Astrocyte (in vitro differentiated cells and primary cell): Measurements from ENCODE around the gene SCAI. TPM values are rescaled to one million over a fixed set of nuclear protein-coding genes. Genes with fewer than 3 reads are reported as not detected.
A peak's percentile ranks its signal among the peaks of the same experiment; 100 is the strongest.

Experiments used
- DNase-seq: peaks from one replicate; pipeline ENCODE4 v3.0.0-alpha.2; 2010; ENCODE audit warnings: low read depth
- FAIRE-seq: peaks from 2 replicates; lab custom pipeline; 2011; peaks lifted over from hg19 to GRCh38; lab: Jason Lieb, UNC
- H2AFZ ChIP-seq: 2 replicates; pipeline ENCODE4 v1.6.0; 2012; ENCODE audit warnings: low read depth, low read length, inconsistent platforms
- H3K27ac ChIP-seq: 2 replicates; pipeline ENCODE4 v1.5.1; 2011; ENCODE audit warnings: low read depth, low read length, inconsistent platforms
- H3K27me3 ChIP-seq: 2 replicates; pipeline ENCODE4 v1.6.0; 2011; ENCODE audit warnings: low read length, inconsistent platforms; ENCODE audit not compliant: insufficient read depth
- H3K36me3 ChIP-seq: 2 replicates; pipeline ENCODE4 v1.5.1; 2011; ENCODE audit warnings: low read length, inconsistent platforms; ENCODE audit not compliant: insufficient read depth
- H3K4me1 ChIP-seq: 2 replicates; pipeline ENCODE4 v1.5.1; 2011; ENCODE audit warnings: low read length, inconsistent platforms; ENCODE audit not compliant: insufficient read depth
- H3K4me2 ChIP-seq: 2 replicates; pipeline ENCODE4 v1.6.0; 2012; ENCODE audit warnings: low read length, inconsistent platforms
- H3K4me3 ChIP-seq: 2 replicates; pipeline ENCODE4 v1.5.1; 2011; ENCODE audit warnings: low read depth, mild to moderate bottlenecking, low read length, inconsistent platforms; ENCODE audit not compliant: insufficient read depth
- H3K79me2 ChIP-seq: 2 replicates; pipeline ENCODE4 v1.6.0; 2012; ENCODE audit warnings: mild to moderate bottlenecking, low read length, inconsistent platforms; ENCODE audit not compliant: insufficient read depth
- H3K9ac ChIP-seq: 2 replicates; pipeline ENCODE4 v1.6.0; 2012; ENCODE audit warnings: mild to moderate bottlenecking, low read length, inconsistent platforms
- H3K9me3 ChIP-seq: 2 replicates; pipeline ENCODE4 v1.5.1; 2012; ENCODE audit warnings: low read depth, mild to moderate bottlenecking, low read length, inconsistent platforms; ENCODE audit not compliant: insufficient read depth
- H4K20me1 ChIP-seq: 2 replicates; pipeline ENCODE4 v1.6.0; 2012; ENCODE audit warnings: low read length, inconsistent platforms; ENCODE audit not compliant: insufficient read depth
- H3K27ac Mint-ChIP-seq: one replicate; pipeline ENCODE4 v1.8.0; 2021; ENCODE audit warnings: mild to moderate bottlenecking, mixed read lengths; ENCODE audit not compliant: unreplicated experiment
- H3K27me3 Mint-ChIP-seq: one replicate; pipeline ENCODE4 v1.8.0; 2021; ENCODE audit warnings: low read depth, mixed read lengths; ENCODE audit not compliant: unreplicated experiment
- H3K36me3 Mint-ChIP-seq: one replicate; pipeline ENCODE4 v1.8.0; 2021; ENCODE audit warnings: low read depth, mixed read lengths; ENCODE audit not compliant: unreplicated experiment
- H3K4me1 Mint-ChIP-seq: one replicate; pipeline ENCODE4 v1.8.0; 2021; ENCODE audit warnings: low read depth, mixed read lengths; ENCODE audit not compliant: unreplicated experiment
- H3K4me3 Mint-ChIP-seq: one replicate; pipeline ENCODE4 v1.8.0; 2021; ENCODE audit warnings: mild to moderate bottlenecking, moderate library complexity, mixed read lengths; ENCODE audit not compliant: unreplicated experiment
- H3K9me3 Mint-ChIP-seq: one replicate; pipeline ENCODE4 v1.8.0; 2021; ENCODE audit warnings: mild to moderate bottlenecking, mixed read lengths; ENCODE audit not compliant: unreplicated experiment
- CTCF ChIP-seq: IDR thresholded peaks from 2 replicates; pipeline ENCODE4 v1.5.1; 2011; ENCODE audit warnings: low read depth, mild to moderate bottlenecking, inconsistent platforms, low read length, moderate library complexity; ENCODE audit not compliant: insufficient read depth
- EZH2 ChIP-seq: IDR thresholded peaks from 2 replicates; pipeline ENCODE4 v1.6.1; 2012; ENCODE audit warnings: mild to moderate bottlenecking, low read length, inconsistent platforms; ENCODE audit not compliant: insufficient read depth
- total RNA-seq: library from RNA; stranded (reverse); gene quantifications from 2 replicates; pipeline ENCODE4 v1.2.1, GENCODE V29; 2021

The SCAI gene
- total RNA-seq, 1 donor from 2014 or later = 6.8 TPM

GRCh38 chr9:124894035-124894740 lies 249.1 kb downstream of the SCAI start:
- Mint-ChIP-seq H3K9me3 (no peaks in the 10 kb centered on the region), H3K36me3 (peaks cover 28% of the 10 kb centered on the region), H3K4me1 (peaks cover 10% of the 10 kb centered on the region), H3K27ac (peak overlapping the region; percentile 42), H3K27me3 (no peaks in the 10 kb centered on the region), H3K4me3 (peak overlapping the region; percentile 1)
- Histone ChIP-seq H3K4me2 (no peak overlapping the region), H4K20me1 (peaks cover 13% of the 10 kb centered on the region), H3K27ac (no peak overlapping the region), H3K79me2 (no peaks in the 10 kb centered on the region), H3K9me3 (no peaks in the 10 kb centered on the region), H3K4me3 (no peak overlapping the region), H3K4me1 (no peaks in the 10 kb centered on the region), H3K36me3 (peaks cover 12% of the 10 kb centered on the region), H2AFZ (no peak overlapping the region), H3K9ac (peak overlapping the region; percentile 23), H3K27me3 (no peaks in the 10 kb centered on the region)
- TF ChIP-seq CTCF (no peak), EZH2 (no peak)
- no peak for DNase-seq
- FAIRE-seq = no peak

Other genes with a start within 250 kb of the SCAI start
- gene GOLGA1, start 202.4 kb downstream of the SCAI start, total RNA-seq = 10.2 and 11.2 TPM in 2 replicates
- 38.7 and 41.1 TPM in 2 replicates for gene PPP6C, start 46.3 kb upstream of the SCAI start, total RNA-seq
- 30.7 and 31.8 TPM in 2 replicates for gene RABEPK, start 57.0 kb upstream of the SCAI start, total RNA-seq
- 620 and 650 TPM in 2 replicates for gene HSPA5, start 97.8 kb upstream of the SCAI start, total RNA-seq
- gene GAPVD1, start 118.3 kb upstream of the SCAI start, total RNA-seq = 51.2 and 54.4 TPM in 2 replicates